Glomerular visceral epithelial cell (primary cell): ENCODE measurements around the gene CYTH3.
A peak's percentile ranks its signal among the peaks of the same experiment; 100 is the strongest.
"Not testable (repeated sequence)": the region's sequence is repeated elsewhere in the genome, so short reads cannot be mapped to it uniquely, and the experiment has no call there.

Experiments used
- DNase-seq: peaks from one replicate; pipeline ENCODE4 v3.0.0-alpha.2; 2016; ENCODE audit errors: extremely low spot score

Gene CYTH3

GRCh38 chr7:6153646-6154541, 118.5 kb downstream of the CYTH3 start:
- no peak for DNase-seq

DNA sequence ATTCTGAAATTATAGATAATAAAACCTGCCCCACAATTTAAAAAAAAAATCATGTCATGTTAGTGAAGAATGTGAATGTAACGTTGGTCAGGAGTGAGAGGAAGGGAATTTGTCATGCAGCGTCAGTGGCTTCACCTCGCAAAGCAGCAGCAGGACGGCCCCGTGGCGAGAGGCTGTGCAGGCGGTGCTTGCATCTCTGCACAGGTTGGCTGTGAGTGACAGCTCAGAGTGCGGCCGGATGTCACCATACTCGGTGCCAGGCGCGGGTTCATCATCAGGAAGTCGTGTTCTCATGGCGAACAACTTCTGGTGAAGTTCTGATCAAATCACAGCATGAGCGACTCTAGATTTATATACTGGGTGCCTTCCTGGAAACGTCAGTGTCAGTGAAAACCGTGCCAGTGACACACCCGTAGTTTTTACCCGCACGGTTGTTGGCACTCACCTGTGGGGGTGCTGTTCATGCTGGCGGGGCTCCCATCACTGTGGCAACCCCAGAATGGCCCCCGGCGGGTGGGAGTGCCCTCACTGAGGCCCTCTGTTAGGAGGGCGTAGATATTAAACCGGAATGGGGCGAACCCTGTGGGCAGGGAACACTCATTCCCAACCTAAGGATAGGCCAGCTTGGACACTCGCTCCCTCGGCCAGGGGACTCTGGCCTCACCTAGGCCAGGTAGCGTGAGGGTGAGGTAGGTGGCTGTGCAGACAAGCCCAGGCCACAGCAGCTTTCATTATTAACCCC, 120.3 kb downstream of the CYTH3 start:
- no peak for DNase-seq

DNA sequence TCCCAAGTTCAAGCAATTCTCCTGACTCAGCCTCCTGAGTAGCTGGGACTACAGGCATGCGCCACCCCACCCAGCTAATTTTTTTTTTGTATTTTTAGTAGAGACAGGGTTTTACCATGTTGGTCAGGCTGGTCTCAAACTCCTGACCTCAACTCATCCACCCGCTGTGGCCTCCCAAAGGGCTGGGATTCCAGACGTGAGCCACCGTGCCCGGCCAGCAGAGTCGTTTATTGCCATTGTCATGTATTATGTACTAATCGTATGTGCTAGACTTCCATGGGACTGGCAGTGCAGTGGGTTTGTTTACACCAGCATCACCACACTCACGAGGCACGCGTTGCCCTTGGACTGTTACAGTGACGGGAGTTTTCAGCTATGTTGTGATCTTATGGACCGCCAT, 120.9 kb downstream of the CYTH3 start:
- not testable (repeated sequence) for DNase-seq

- no peak for DNase-seq
Observed at GRCh38 chr7:6149996-6150395, 122.4 kb downstream of the CYTH3 start.

GRCh38 chr7:6148724-6149360, 123.6 kb downstream of the CYTH3 start:
- DNase-seq, result no peak

GRCh38 chr7:6147627-6148026, 124.8 kb downstream of the CYTH3 start:
- no peak for DNase-seq

DNA sequence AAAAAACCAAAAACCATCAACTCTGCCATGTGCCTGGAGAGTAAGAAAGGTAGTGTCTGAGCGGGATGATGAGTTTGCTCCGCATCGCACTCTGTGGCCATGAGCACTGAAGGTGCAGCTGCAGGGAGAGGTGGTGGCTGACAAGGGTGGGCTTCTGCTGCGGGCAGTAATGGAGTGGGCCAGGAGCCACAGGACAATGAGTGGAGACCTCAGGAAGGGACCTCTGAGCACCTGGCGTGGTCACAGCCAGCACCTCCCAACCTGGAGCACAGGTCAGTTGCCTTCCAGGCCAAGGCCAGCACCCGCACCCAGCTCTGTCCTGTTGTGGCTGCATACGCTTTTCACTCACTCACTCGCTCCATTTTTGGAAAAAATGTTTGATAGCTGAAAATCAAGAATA, 125.8 kb downstream of the CYTH3 start:
- DNase-seq, result no peak

DNA sequence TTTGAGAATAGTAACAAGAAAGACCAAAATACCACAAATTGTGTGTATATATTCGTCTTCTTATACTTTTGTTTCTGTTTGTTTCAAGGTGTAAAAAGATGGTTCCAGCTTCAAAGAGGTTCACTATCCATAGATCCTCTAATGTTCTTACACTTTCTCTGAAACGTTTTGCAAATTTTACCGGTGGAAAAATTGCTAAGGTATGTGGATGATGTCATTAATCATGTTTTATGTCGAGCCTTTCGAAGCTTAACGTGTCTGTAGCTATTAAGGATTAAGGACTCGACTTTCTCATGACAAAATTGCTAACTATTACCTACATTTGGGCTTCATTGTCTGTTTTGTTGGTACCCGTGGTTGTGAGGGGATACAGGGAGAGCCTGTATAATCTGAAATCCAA, 128.4 kb downstream of the CYTH3 start:
- DNase-seq, result no peak

DNA sequence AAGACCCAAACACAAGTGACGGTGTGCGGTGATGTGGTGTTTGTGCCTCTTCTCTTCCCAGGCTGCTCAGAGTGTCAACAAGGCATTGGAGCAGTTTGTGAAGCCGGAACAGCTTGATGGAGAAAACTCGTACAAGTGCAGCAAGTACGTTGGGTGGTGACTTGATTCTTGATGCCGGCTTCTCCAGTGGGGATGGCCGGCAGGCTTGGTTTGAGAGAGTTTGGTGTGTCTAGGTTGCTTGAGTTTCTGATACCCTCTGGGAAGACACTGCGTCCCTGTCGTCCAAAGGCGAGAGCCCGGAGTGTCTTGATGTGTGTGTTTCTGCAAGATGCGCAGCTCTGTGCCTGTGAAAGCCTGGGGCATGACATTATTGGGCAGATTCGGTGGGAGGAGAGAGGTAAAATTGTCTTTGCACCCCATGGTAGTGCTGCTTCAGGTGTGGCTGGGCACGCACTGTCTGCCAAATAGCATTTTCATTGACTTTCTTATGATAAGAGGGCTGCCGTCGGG, 129.5 kb downstream of the CYTH3 start:
- DNase-seq, result no peak

DNA sequence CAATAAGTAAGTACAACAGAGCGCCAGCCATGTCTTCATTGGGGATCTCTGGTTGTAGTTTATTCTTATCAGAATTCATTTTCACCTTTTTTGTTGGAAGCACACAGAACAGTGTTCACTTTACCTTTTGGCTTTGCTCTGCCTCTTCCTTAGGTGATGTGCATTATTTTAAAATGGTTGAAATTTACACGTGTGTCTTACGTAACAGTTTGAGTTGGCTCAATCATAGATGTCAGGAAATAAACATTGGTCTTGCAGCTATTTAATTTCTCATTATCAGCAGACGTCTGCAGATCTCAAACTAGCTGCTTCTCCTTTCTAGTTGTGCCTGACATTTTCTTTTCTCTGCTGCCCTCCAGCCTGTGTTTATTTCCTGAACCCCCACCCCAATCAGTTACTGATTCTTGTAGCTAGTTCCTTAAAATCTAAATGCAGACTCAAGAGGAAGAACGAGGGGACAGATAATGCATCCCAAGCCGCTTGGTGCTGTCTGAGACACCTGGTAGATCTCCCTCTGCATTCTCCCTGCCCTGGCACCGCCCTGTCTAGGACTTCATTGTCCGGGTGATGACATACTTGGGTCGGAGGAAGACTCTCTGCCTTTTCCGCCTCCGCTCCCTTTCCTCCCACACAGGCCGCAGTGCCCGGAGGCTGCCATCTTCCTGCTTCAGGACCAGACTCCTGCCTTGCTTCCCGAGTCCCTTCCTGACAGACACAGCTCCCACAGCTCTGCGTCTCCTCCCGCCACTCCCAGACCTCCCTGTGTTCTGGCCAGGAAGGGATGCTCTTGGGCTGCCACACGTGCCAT, 133.0 kb downstream of the CYTH3 start:
- no peak for DNase-seq

GRCh38 chr7:6136475-6136874, 135.9 kb downstream of the CYTH3 start:
- no peak for DNase-seq

DNA sequence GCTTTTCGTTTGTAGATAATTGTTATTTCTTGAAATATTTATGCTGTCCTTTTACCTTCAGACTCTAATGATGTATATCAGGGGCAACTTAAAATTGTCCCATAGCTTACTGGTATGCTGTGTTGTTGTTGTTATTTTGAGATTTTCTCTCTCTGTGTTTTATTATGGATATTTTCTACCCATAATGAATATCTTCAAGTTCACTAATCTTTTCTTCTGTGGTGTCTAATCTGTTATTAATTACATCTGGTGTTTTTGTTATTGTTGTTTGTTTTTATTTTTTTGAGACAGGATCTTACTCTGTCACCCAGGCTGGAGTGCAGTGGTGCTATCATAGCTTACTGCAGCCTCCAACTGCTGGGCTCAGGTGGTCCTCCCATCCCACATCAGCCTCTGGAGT, 139.2 kb downstream of the CYTH3 start:
- DNase-seq, result no peak

GRCh38 chr7:6130007-6130587, 142.3 kb downstream of the CYTH3 start:
- DNase-seq, result no peak

DNA sequence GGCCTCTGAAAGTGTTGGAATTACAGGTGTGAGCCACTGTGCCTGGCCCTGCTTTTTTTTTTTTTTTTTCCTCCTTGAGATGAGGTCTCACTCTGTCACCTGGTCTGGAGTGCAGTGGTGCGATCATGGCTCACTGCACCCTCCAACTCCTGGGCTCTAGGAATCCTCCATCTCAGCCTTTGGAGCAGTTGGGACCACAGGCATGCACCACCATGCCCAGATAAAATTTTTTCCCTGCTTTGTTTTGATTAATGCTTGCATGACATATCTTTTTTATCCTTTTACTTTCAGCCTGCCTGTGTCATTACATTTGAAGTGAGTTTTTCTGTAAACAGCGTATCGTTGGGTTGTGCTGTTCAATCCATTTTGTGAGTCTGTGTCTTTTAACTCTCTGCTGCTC, 144.2 kb downstream of the CYTH3 start:
- DNase-seq, result peak; percentile 17

DNA sequence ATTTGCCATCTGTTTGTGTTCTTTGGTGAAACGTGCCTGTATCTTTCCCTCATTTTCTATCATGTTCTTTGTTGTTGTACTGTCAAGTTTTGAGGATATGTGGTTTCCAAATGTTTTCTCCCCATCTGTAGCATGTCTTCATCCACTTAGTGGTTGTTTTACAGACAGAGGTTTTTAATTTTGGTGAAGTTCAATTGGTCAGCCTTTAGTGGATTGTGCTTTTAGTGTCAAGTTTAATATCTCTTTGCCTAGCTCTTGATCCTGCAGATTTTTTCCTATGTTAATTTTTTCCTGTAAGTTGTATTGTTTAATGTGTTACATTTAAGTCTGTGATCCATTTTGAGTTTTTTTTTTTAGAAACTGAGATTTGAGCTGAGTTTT, 145.3 kb downstream of the CYTH3 start:
- DNase-seq, result no peak

- DNase-seq, result no peak
Observed at GRCh38 chr7:6123843-6124242, 148.6 kb downstream of the CYTH3 start.

DNA sequence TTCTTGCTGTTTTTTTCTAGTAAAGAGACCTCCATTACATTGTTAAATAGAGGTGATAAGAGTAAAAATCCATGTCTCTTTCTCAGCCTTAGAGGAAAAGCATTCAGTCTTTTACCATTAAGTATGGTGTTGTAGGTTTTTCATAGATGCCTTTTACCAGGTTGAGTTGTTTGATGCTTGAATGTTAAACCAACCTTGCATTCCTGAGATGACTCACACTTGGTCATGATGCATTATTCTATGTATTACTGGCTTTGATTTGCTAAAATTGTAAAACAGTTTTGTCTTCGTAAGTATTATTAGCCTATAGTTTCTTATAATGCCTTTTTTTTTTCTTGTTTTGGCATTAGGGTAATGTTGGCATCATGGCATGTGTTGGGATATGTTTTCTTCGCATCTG, 151.3 kb downstream of the CYTH3 start:
- no peak for DNase-seq

DNA sequence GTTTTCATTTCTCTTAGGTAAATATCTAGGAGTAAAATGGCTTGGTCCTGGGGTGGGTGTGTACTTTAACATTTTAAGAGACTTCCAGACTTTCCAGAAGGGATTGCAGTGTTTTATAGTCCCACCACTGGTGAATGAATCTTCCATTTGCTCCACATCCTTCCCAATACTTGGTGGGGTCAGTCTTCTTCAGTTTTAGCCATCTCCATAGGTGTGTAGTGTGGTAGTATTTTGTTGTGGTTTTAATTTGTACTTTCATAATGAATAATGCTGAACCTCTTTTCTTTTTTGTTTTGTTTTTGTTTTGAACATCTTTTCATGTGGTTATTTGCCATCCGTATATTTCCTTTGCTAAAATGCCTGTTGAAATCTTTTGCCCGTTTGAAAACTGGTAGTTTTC, 154.9 kb downstream of the CYTH3 start:
- no peak for DNase-seq

GRCh38 chr7:6116211-6116610, 156.2 kb downstream of the CYTH3 start:
- DNase-seq, result no peak
